Lung (tissue), 12 donors: ENCODE results near the gene CA7. TPM values are rescaled to one million over a fixed set of nuclear protein-coding genes. Genes with fewer than 3 reads are reported as not detected.
A peak's percentile ranks its signal among the peaks of the same experiment; 100 is the strongest.

Source experiments
- ATAC-seq: fragments of 200-7000 bp; cut with Tn5 transposase; one replicate; pipeline ENCODE4 v1.9.1; 2020; ENCODE audit warnings: moderate number of reproducible peaks; ENCODE audit not compliant: insufficient read depth, low FRiP score
- DNase-seq, 3 donors: peaks; one replicate each; pipeline ENCODE4 v3.0.0-alpha.2; 2013 to 2017
- H3K27ac ChIP-seq, 2 donors: one replicate each; pipeline ENCODE4 v1.5.1; 2013; ENCODE audit warnings: mild to moderate bottlenecking in 2 of 2, moderate library complexity in 2 of 2, control low read depth in 1 of 2, inconsistent platforms in 1 of 2, low read depth in 1 of 2, low read length in 1 of 2
- H3K27me3 ChIP-seq, 3 donors: one replicate each; pipeline ENCODE4 v1.5.1; 2013; ENCODE audit warnings: low read length in 2 of 3; ENCODE audit not compliant: control insufficient read depth in 3 of 3, insufficient read depth in 3 of 3
- H3K36me3 ChIP-seq, 4 donors: one replicate each; pipeline ENCODE4 v1.5.1; 2013; ENCODE audit warnings: low read length in 4 of 4, mild to moderate bottlenecking in 1 of 4, moderate library complexity in 1 of 4; ENCODE audit not compliant: control insufficient read depth in 4 of 4, insufficient read depth in 4 of 4
- H3K4me1 ChIP-seq, 5 donors: one replicate each; pipeline ENCODE4 v1.5.1; 2013; ENCODE audit warnings: low read length in 5 of 5, mild to moderate bottlenecking in 2 of 5, moderate library complexity in 1 of 5; ENCODE audit not compliant: control insufficient read depth in 5 of 5, insufficient read depth in 5 of 5
- H3K4me3 ChIP-seq: one replicate; pipeline ENCODE4 v1.5.1; 2013; ENCODE audit warnings: mild to moderate bottlenecking, control low read depth, moderate library complexity
- H3K9ac ChIP-seq, 2 donors: one replicate each; pipeline ENCODE4 v1.5.1; 2013; ENCODE audit warnings: low read length in 2 of 2, control low read depth in 1 of 2; ENCODE audit not compliant: insufficient read depth in 1 of 2
- H3K9me3 ChIP-seq, 4 donors: one replicate each; pipeline ENCODE4 v1.5.1; 2013; ENCODE audit warnings: low read length in 3 of 4, mild to moderate bottlenecking in 1 of 4, moderate library complexity in 1 of 4; ENCODE audit not compliant: control insufficient read depth in 4 of 4, insufficient read depth in 3 of 4
- CTCF ChIP-seq: IDR thresholded peaks from 2 replicates; pipeline ENCODE4 v1.5.1; 2012; ENCODE audit warnings: mild to moderate bottlenecking; ENCODE audit errors: control extremely low read depth, extremely low read depth
- WGBS, 2 donors: extraction: QIAGEN DNeasy Blood & Tissue Kit; methylation state at CpG; one replicate each; pipeline ENCODE4 v1.1.7; 2013; 5-methylcytosine and 5-hydroxymethylcytosine counted together
- polyA plus RNA-seq, 2 donors: library from polyadenylated mRNA; stranded (reverse); fragments of 200-250 nt; gene quantifications; one replicate each; pipeline ENCODE4 v1.2.1, GENCODE V29; 2013
- total RNA-seq, 2 donors: library from RNA; depleted of rRNA in 1 of 2; stranded (reverse); fragments of >200 nt in 1 of 2; gene quantifications; one replicate each; pipeline ENCODE4 v1.2.1, GENCODE V29; 2014 to 2021
- donor health status: control.
- donor health status: control.
- donor health status: Bipolar disorder and iron deficiency.
- donor health status: healthy.
- donor health status: DM: yes; HTN: yes; CAD: no.

CA7 gene
- total and polyA plus RNA-seq, 4 donors: not detected

- TF ChIP-seq CTCF: no peak
- Histone ChIP-seq H3K27ac (peak overlapping the region in 1 of 2 donors; percentile 38), H3K27me3 (no peaks in the 10 kb centered on the region), H3K9ac (no peak overlapping the region), H3K36me3 (no peaks in the 10 kb centered on the region), H3K4me3 (no peak overlapping the region), H3K4me1 (peaks cover 0 to 38% (median 18%) of the 10 kb centered on the region in 5 donors), H3K9me3 (no peaks in the 10 kb centered on the region)
- DNase-seq (no peak), ATAC-seq (no peak)
- WGBS, 2 donors: 77 to 82% methylated on average over 3 of the region's 3 CpGs
Measured at GRCh38 chr16:66898207-66898606, 54.0 kb downstream of the CA7 start.

GRCh38 chr16:66898933-66899309, 54.7 kb downstream of the CA7 start:
- Histone ChIP-seq H3K4me3 (no peak overlapping the region), H3K9ac (peak overlapping the region in 1 of 2 donors; percentile 67), H3K36me3 (no peaks in the 10 kb centered on the region), H3K27ac (peak overlapping the region; percentile 81 to 89), H3K9me3 (no peaks in the 10 kb centered on the region), H3K4me1 (peaks cover 0 to 45% (median 20%) of the 10 kb centered on the region in 5 donors), H3K27me3 (no peaks in the 10 kb centered on the region)
- no peak for TF ChIP-seq CTCF
- 87 to 90% methylated on average over 2 of the region's 2 CpGs for WGBS, 2 donors
- ATAC-seq (no peak), DNase-seq (no peak)

DNA sequence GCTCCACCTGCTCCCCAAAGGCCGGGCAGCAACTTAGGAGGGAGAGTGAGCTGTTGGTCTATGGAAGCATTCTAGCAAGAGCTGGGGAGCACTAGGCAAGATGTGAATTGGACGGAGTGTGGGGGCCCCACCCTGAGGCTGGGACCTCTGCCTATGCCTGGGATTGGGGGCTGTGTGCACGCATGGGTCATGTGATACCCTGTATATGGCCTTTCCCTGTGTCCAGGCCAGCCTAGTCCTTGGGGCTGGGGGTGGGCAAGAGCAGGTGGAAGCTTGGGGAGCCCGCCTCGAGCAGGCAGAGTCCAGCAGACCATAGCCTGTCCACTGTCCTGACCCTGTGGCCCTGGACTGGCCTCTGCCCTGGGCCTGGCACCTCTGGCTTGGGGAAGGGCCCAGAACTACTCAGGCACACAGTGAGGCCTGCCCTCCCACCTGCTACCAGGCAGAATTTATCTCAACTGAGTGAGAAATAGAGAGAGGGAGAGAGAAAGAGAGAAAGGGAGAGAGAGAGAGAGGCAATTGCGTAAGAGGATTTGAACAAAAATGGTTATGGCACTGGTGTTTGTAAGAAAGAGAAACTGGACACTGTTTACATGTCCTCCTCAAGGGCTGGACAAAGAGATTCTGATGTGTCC, 55.2 kb downstream of the CA7 start:
- Histone ChIP-seq H3K4me1 (peaks cover 0 to 50% (median 23%) of the 10 kb centered on the region in 5 donors), H3K9me3 (no peaks in the 10 kb centered on the region), H3K27ac (peak overlapping the region; percentile 81 to 89), H3K27me3 (no peaks in the 10 kb centered on the region), H3K36me3 (no peaks in the 10 kb centered on the region), H3K4me3 (no peak overlapping the region), H3K9ac (peak overlapping the region in 1 of 2 donors; percentile 67)
- no peak for TF ChIP-seq CTCF
- DNase-seq (peak; percentile 11 to 86 (median 36)), ATAC-seq (no peak)
- 83 to 87% methylated on average over 6 of the region's 6 CpGs for WGBS, 2 donors
